Ovary (tissue), 9 donors: ENCODE measurements around the gene SLC27A2. TPM values are rescaled to one million over a fixed set of nuclear protein-coding genes. Genes with fewer than 3 reads are reported as not detected.

Experiments used
- DNase-seq, 5 donors: peaks; one replicate each; pipeline ENCODE4 v3.0.0-alpha.2; 2019 to 2020
- H3K27ac ChIP-seq, 2 donors: fragments of 200-600 bp; one replicate each; pipeline versions ENCODE4 v1.5.1 to v1.8.0; 2019 to 2022
- H3K27me3 ChIP-seq: fragments of 200-600 bp; one replicate; pipeline ENCODE4 v1.8.0; 2022
- H3K36me3 ChIP-seq: fragments of 200-600 bp; sonication (generic); one replicate; pipeline ENCODE4 v1.5.1; 2019
- H3K4me1 ChIP-seq: one replicate; pipeline ENCODE4 v1.8.1; 2013; ENCODE audit warnings: mild to moderate bottlenecking, moderate library complexity; ENCODE audit not compliant: insufficient read depth
- H3K4me3 ChIP-seq: fragments of 200-600 bp; sonication (generic); one replicate; pipeline ENCODE4 v1.5.1; 2017
- H3K9me3 ChIP-seq, 2 donors: fragments of 200-600 bp in 1 of 2; sonication (generic) in 1 of 2; one replicate each; pipeline versions ENCODE4 v1.5.1 to v1.8.1; 2013 to 2019; ENCODE audit warnings: mild to moderate bottlenecking in 1 of 2, moderate library complexity in 1 of 2
- CTCF ChIP-seq, 3 donors: fragments of 450-650 bp in 2 of 3; fragments of 200-600 bp in 1 of 3; IDR thresholded peaks; one replicate each; pipeline versions ENCODE4 v1.5.1 to v1.8.0; 2016 to 2022; ENCODE audit warnings: antibody characterized with exemption in 3 of 3, mild to moderate bottlenecking in 1 of 3
- EP300 ChIP-seq: sonication (generic); formaldehyde crosslinking; IDR thresholded peaks from one replicate; pipeline ENCODE4 v1.6.1; 2017; ENCODE audit warnings: antibody characterized with exemption
- POLR2A ChIP-seq: fragments of 450-650 bp; IDR thresholded peaks from one replicate; pipeline ENCODE4 v1.6.1; 2017; ENCODE audit warnings: antibody characterized with exemption, mild to moderate bottlenecking, moderate library complexity
- WGBS, 3 donors: extraction: QIAGEN DNeasy Blood & Tissue Kit in 1 of 3; methylation state at CpG; one replicate each; pipeline versions ENCODE4 v1.1.5 to v1.1.7; 2013 to 2017; 5-methylcytosine and 5-hydroxymethylcytosine counted together
- intact Hi-C, 4 donors: fragments of 100-400 bp; cut with DNase I; formaldehyde crosslinking; loops; one replicate each; pipeline versions ENCODE4 v1.11.0 to v1.15.1; 2022 to 2023
- polyA plus RNA-seq, 2 donors: library from polyadenylated mRNA; stranded (reverse); fragments of 200-250 nt in 1 of 2; fragments of 350-450 nt in 1 of 2; fragmentation: Illumina TruSeq in 1 of 2; extraction: RNeasy Lipid Tissue Mini Kit (QIAGEN cat#74804) in 1 of 2; gene quantifications; one replicate each; pipeline ENCODE4 v1.2.3, GENCODE V29; 2013 to 2014
- total RNA-seq, 7 donors: library from RNA; depleted of rRNA in 2 of 7; stranded (reverse); fragments of >200 nt in 2 of 7; fragmentation: NEBNext Ultra II Directional in 3 of 7; extraction: Animal tissue kit (Norgen Biotek cat#: 25700) in 3 of 7; gene quantifications; one replicate each; pipeline versions ENCODE4 v1.1.0 to v1.2.4, GENCODE V29; 2016 to 2023
- donor health status: DM: no; HTN: no; CAD: no; lungs with moderate emphysema.
- donor health status: DM: no; HTN: no; CAD: no.
- donor health status: Bipolar disorder and iron deficiency.
- donor health status: DM: yes; HTN: yes; CAD: no.
- donor health status: DM: no; HTN: no; CAD: no.
- donor health status: DM: yes; HTN: yes; CAD: no.

The SLC27A2 gene
- total and polyA plus RNA-seq, 9 donors, result 0.10 to 4.7 (median 0.47) TPM; not detected in 2

GRCh38 chr15:50181201-50181968 is 611 bp upstream of the SLC27A2 start:
- intact Hi-C loops, result no loop called here
- no peak overlapping the region for H3K4me3 ChIP-seq
- TF ChIP-seq CTCF (IDR thresholded peaks at IDR 0.05) (no peak), POLR2A (no peak), EP300 (no peak)
- DNase-seq, result no peak
- 30 to 42% (median 36%) methylated on average over 16 of the region's 16 CpGs for WGBS, 3 donors
- H3K27me3 ChIP-seq, result no peaks in the 10 kb centered on the region
- no peaks in the 10 kb centered on the region for H3K36me3 ChIP-seq
- no peaks in the 10 kb centered on the region for H3K9me3 ChIP-seq
- H3K4me1 ChIP-seq, result peaks cover 4% of the 10 kb centered on the region
- H3K27ac ChIP-seq, result no peak overlapping the region

- Histone ChIP-seq H3K27me3 (no peaks in the 10 kb centered on the region), H3K36me3 (no peaks in the 10 kb centered on the region), H3K4me1 (peaks cover 4% of the 10 kb centered on the region), H3K27ac (no peak overlapping the region), H3K4me3 (peak overlapping the region; percentile 31), H3K9me3 (no peaks in the 10 kb centered on the region)
- peak in 2 of 5 donors; percentile 13 to 41 for DNase-seq
- 2 to 3% (median 3%) methylated on average over 57 to 80 of the region's 80 CpGs for WGBS, 3 donors
- no peak for TF ChIP-seq EP300
- TF ChIP-seq POLR2A, result no peak
- TF ChIP-seq CTCF (IDR thresholded peaks at IDR 0.05), result no peak
- intact Hi-C loops, result no loop called here
Observed at GRCh38 chr15:50182219-50183013, 420 bp downstream of the SLC27A2 start.

GRCh38 chr15:50183112-50183794 is 1.3 kb downstream of the SLC27A2 start:
- Histone ChIP-seq H3K27ac (no peak overlapping the region), H3K4me1 (peaks cover 4% of the 10 kb centered on the region), H3K9me3 (no peaks in the 10 kb centered on the region), H3K27me3 (no peaks in the 10 kb centered on the region), H3K4me3 (peak overlapping the region; percentile 31), H3K36me3 (no peaks in the 10 kb centered on the region)
- no peak for TF ChIP-seq POLR2A
- no peak for TF ChIP-seq EP300
- no peak for TF ChIP-seq CTCF (IDR thresholded peaks at IDR 0.05)
- WGBS, 3 donors, result 73 to 78% (median 77%) methylated on average over 2 of the region's 2 CpGs
- intact Hi-C loops, result no loop called here
- DNase-seq, result no peak

GRCh38 chr15:50184863-50185504 is 3.0 kb downstream of the SLC27A2 start:
- no peaks in the 10 kb centered on the region for H3K27me3 ChIP-seq
- no peaks in the 10 kb centered on the region for H3K36me3 ChIP-seq
- H3K27ac ChIP-seq, result no peak overlapping the region
- DNase-seq, result no peak
- intact Hi-C loops, result no loop called here
- WGBS, 3 donors, result 41 to 63% (median 44%) methylated on average over 3 of the region's 3 CpGs
- peaks cover 4% of the 10 kb centered on the region for H3K4me1 ChIP-seq
- TF ChIP-seq POLR2A (no peak), CTCF (IDR thresholded peaks at IDR 0.05) (no peak), EP300 (no peak)
- H3K4me3 ChIP-seq, result no peak overlapping the region
- no peaks in the 10 kb centered on the region for H3K9me3 ChIP-seq
